ENCODE results near the gene WDHD1.
"Not testable (repeated sequence)": the region's sequence is repeated elsewhere in the genome, so short reads cannot be mapped to it uniquely, and the experiment has no call there.

Gene WDHD1

GRCh38 chr14:55045087-55045486 is 18.2 kb upstream of the WDHD1 start:
- no peak for DNase-seq

GRCh38 chr14:55043528-55043927 is 16.6 kb upstream of the WDHD1 start:
- no peak for DNase-seq

GRCh38 chr14:55038708-55039107 is 11.8 kb upstream of the WDHD1 start:
- no peak for DNase-seq

GRCh38 chr14:55037995-55038394 is 11.1 kb upstream of the WDHD1 start:
- DNase-seq: not testable (repeated sequence)

GRCh38 chr14:55031190-55031589 is 4.3 kb upstream of the WDHD1 start:
- DNase-seq: no peak

- DNase-seq: no peak
These were observed 1.6 kb upstream of the WDHD1 start for GRCh38 chr14:55028476-55028875.

GRCh38 chr14:55028066-55028465 is 1.2 kb upstream of the WDHD1 start:
- DNase-seq: no peak

- DNase-seq: no peak
These were observed 482 bp downstream of the WDHD1 start for GRCh38 chr14:55026441-55026792.

GRCh38 chr14:55025948-55026347 is 951 bp downstream of the WDHD1 start:
- DNase-seq: no peak

GRCh38 chr14:55024365-55024764 is 2.5 kb downstream of the WDHD1 start:
- not testable (repeated sequence) for DNase-seq

- no peak for DNase-seq
These were observed 6.8 kb downstream of the WDHD1 start for GRCh38 chr14:55019968-55020554.

- DNase-seq: no peak
These were observed 11.9 kb downstream of the WDHD1 start for GRCh38 chr14:55015006-55015405.

- DNase-seq: no peak
These were observed 21.8 kb downstream of the WDHD1 start for GRCh38 chr14:55005071-55005470.

GRCh38 chr14:55000381-55000780 is 26.5 kb downstream of the WDHD1 start:
- DNase-seq: no peak

- no peak for DNase-seq
These were observed 41.7 kb downstream of the WDHD1 start for GRCh38 chr14:54985156-54985555.

GRCh38 chr14:54981698-54982097 is 45.2 kb downstream of the WDHD1 start:
- DNase-seq: no peak

- no peak for DNase-seq
These were observed 47.9 kb downstream of the WDHD1 start for GRCh38 chr14:54979039-54979438.

- no peak for DNase-seq
These were observed 50.6 kb downstream of the WDHD1 start for GRCh38 chr14:54976316-54976715.

GRCh38 chr14:54975856-54976255 is 51.0 kb downstream of the WDHD1 start:
- no peak for DNase-seq

- DNase-seq: no peak
These were observed 52.0 kb downstream of the WDHD1 start for GRCh38 chr14:54974788-54975414.

GRCh38 chr14:54967496-54967895 is 59.4 kb downstream of the WDHD1 start:
- DNase-seq: no peak

- DNase-seq: no peak
These were observed 71.8 kb downstream of the WDHD1 start for GRCh38 chr14:54955143-54955542.

- DNase-seq: not testable (repeated sequence)
These were observed 73.3 kb downstream of the WDHD1 start for GRCh38 chr14:54953609-54954008.

GRCh38 chr14:54952803-54953202 is 74.1 kb downstream of the WDHD1 start:
- DNase-seq: not testable (repeated sequence)

GRCh38 chr14:54947230-54947629 is 79.7 kb downstream of the WDHD1 start:
- DNase-seq: no peak
